Measurements from ENCODE around the gene TUBB3. TPM values are rescaled to one million over a fixed set of nuclear protein-coding genes. Genes with fewer than 3 reads are reported as not detected.

The TUBB3 gene
- total RNA-seq, 2 donors from 2014 or later: 2.9 TPM; not detected in 1

GRCh38 chr16:89905511-89906139 is 17.5 kb upstream of the TUBB3 start:
- WGBS, 2 donors: 89 to 93% methylated on average over 5 to 23 of the region's 23 CpGs
- ATAC-seq: no peak
- TF ChIP-seq, protein P1, sequence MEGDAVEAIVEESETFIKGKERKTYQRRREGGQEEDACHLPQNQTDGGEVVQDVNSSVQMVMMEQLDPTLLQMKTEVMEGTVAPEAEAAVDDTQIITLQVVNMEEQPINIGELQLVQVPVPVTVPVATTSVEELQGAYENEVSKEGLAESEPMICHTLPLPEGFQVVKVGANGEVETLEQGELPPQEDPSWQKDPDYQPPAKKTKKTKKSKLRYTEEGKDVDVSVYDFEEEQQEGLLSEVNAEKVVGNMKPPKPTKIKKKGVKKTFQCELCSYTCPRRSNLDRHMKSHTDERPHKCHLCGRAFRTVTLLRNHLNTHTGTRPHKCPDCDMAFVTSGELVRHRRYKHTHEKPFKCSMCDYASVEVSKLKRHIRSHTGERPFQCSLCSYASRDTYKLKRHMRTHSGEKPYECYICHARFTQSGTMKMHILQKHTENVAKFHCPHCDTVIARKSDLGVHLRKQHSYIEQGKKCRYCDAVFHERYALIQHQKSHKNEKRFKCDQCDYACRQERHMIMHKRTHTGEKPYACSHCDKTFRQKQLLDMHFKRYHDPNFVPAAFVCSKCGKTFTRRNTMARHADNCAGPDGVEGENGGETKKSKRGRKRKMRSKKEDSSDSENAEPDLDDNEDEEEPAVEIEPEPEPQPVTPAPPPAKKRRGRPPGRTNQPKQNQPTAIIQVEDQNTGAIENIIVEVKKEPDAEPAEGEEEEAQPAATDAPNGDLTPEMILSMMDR (IDR thresholded peaks at IDR 0.05): no peak
- TF ChIP-seq POLR2A (IDR thresholded peaks at IDR 0.05): no peak
- H3K9me3 ChIP-seq: no peaks in the 10 kb centered on the region
- H3K27me3 ChIP-seq: no peaks in the 10 kb centered on the region
- H3K36me3 ChIP-seq (replicated peaks in 1 of 2; ENCODE audit: insufficient read depth in 1 of 2, low read depth in 2 of 2): peaks cover 8 to 19% of the 10 kb centered on the region in 2 donors
- H3K4me3 ChIP-seq: no peak overlapping the region
- DNase-seq: no peak
- intact Hi-C loops (cut with DNase I): no loop called here
- no peak overlapping the region for H3K27ac ChIP-seq
- H3K4me1 ChIP-seq: no peaks in the 10 kb centered on the region

DNA sequence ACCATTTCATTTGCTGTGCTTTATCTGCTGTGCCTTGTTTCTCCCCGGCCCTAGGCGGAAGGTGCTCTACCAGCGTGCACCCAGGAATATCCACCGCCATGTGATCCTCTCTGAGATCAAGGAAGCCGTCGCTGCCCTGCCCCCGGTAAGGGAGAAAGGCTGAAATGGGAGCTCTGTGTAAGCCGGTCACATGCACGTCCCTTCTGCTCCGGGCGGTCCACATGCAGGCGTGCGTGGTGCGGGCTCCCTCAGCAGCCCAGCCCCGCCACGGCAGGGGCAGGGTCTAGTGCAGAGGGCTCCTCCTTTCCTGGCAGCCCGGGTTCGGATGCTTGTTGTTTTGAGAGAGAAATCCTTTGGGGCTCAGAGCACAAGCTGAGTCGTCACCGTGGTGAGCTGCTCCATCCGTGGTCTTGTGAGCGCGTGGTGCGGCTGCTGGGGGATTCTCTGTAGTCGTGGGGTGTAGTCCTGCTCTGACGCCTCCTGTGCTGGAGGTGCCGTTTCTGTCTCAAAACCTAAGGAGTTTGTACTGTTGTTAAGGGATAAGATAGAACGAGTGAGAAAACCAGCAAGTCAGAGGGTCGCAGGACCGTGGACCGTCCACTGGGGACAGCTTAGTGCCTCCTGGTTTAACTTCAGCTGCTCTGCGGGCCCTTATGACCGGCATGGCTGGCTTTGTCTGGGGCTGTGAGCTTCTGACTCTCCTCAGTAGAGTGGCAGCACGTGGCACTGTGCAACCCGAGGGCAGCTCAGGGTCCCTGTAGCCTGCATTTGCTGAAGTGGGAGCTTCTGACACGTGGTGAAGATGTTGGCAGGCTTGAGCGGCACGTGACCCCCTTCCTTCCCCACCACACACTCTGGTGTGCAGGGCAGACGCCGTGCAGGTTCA is 16.8 kb upstream of the TUBB3 start:
- TF ChIP-seq POLR2A (IDR thresholded peaks at IDR 0.05): no peak
- TF ChIP-seq, protein P1 (IDR thresholded peaks at IDR 0.05): no peak
- 96 to 99% methylated on average over 30 to 39 of the region's 40 CpGs for WGBS, 2 donors
- DNase-seq: no peak
- Histone ChIP-seq H3K4me3 (no peak overlapping the region), H3K27ac (no peak overlapping the region), H3K9me3 (no peaks in the 10 kb centered on the region), H3K36me3 (replicated peaks in 1 of 2; ENCODE audit: insufficient read depth in 1 of 2, low read depth in 2 of 2) (peaks cover 8 to 14% of the 10 kb centered on the region in 2 donors), H3K4me1 (no peaks in the 10 kb centered on the region), H3K27me3 (no peaks in the 10 kb centered on the region)
- intact Hi-C loops (cut with DNase I): no loop called here
- no peak for ATAC-seq

DNA sequence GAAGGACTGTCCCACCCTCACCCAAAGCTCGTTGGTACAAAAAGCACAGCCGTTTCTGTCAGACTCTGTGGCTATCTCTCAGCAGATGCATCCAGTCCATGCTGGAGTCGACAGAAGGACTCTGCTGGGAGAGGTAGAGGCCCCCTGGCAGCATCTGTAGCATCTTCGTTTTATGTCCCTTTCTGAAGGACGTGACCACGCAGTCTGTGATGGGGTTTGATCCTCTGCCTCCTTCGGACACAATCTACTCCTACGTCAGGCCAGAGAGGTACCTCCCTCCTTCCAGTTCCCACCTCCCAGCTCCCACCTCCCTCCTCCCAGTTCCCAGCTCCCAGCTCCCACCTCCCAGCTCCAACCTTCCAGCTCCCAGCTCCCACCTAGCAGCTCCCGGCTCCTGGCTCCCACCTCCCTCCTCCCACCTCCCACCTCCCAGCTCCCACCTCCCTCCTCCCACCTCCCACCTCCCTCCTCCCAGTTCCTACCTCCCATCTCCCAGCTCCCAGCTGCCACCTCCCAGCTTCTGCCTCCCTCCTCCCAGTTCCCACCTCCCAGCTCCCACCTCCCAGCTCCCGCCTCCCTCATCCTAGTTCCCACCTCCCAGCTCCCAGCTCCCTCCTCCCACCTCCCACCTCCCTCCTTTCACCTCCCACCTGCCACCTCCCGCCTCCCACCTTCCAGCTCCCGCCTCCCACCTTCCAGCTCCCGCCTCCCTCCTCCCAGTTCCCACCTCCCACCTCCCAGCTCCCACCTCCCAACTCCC is 15.9 kb upstream of the TUBB3 start:
- DNase-seq: no peak
- intact Hi-C loops (cut with DNase I): no loop called here
- peaks cover 8 to 14% of the 10 kb centered on the region in 2 donors for H3K36me3 ChIP-seq (replicated peaks in 1 of 2; ENCODE audit: insufficient read depth in 1 of 2, low read depth in 2 of 2)

DNA sequence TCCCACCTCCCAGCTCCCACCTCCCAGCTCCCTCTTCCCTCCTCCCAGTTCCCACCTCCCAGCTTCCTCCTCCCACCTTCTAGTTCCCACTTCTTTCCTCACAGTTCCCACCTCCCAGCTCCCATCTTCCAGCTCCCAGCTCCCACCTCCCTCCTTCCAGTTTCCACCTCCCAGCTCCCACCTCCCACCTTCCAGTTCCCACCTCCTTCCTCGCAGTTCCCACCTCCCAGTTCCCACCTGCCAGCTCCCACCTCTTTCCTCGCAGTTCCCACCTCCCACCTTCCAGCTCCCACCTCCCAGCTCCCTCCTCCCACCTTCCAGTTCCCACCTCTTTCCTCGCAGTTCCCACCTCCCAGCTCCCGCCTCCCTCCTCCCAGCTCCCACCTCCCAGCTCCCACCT is 14.9 kb upstream of the TUBB3 start:
- 94 to 95% methylated on average over 4 of the region's 4 CpGs for WGBS, 2 donors
- Histone ChIP-seq H3K27me3 (no peaks in the 10 kb centered on the region), H3K27ac (no peak overlapping the region), H3K36me3 (replicated peaks in 1 of 2; ENCODE audit: insufficient read depth in 1 of 2, low read depth in 2 of 2) (peaks cover 8 to 11% of the 10 kb centered on the region in 2 donors), H3K9me3 (no peaks in the 10 kb centered on the region), H3K4me1 (no peaks in the 10 kb centered on the region), H3K4me3 (no peak overlapping the region)
- no peak for ATAC-seq
- TF ChIP-seq, protein P1 (IDR thresholded peaks at IDR 0.05): no peak
- no peak for TF ChIP-seq POLR2A (IDR thresholded peaks at IDR 0.05)
- no peak for DNase-seq
- intact Hi-C loops (cut with DNase I): no loop called here

More for the DNA sequence above, 15.9 kb upstream of the TUBB3 start:
- Histone ChIP-seq H3K27me3 (no peaks in the 10 kb centered on the region), H3K9me3 (no peaks in the 10 kb centered on the region), H3K4me1 (no peaks in the 10 kb centered on the region), H3K27ac (no peak overlapping the region), H3K4me3 (no peak overlapping the region)
- 96% methylated on average over 12 to 13 of the region's 13 CpGs for WGBS, 2 donors
- no peak for TF ChIP-seq POLR2A (IDR thresholded peaks at IDR 0.05)
- TF ChIP-seq, protein P1 (IDR thresholded peaks at IDR 0.05): no peak
- no peak for ATAC-seq
